RWPE2 (cell line): Measurements from ENCODE around the gene SETBP1.

Experiments
- ATAC-seq: fragments of 200-7000 bp; cut with Tn5 transposase; 3 replicates; pipeline ENCODE4 v1.9.1; 2021; ENCODE audit warnings: low read depth
- DNase-seq: peaks from one replicate; pipeline ENCODE4 v3.0.0-alpha.2; 2020; ENCODE audit warnings: low spot score
- H3K27ac ChIP-seq: fragments of 450-650 bp; 2 replicates; pipeline ENCODE4 v1.5.1; 2017; ENCODE audit warnings: mild to moderate bottlenecking; ENCODE audit not compliant: poor library complexity, severe bottlenecking
- H3K27me3 ChIP-seq: fragments of 250-450 bp; sonication (Bioruptor Pico); 2 replicates; pipeline ENCODE4 v1.5.1; 2021; ENCODE audit warnings: mild to moderate bottlenecking, moderate library complexity; ENCODE audit not compliant: insufficient read depth, poor library complexity, severe bottlenecking
- H3K36me3 ChIP-seq: fragments of 250-450 bp; sonication (Bioruptor Pico); 2 replicates; pipeline ENCODE4 v1.5.1; 2020; ENCODE audit warnings: low read depth, mild to moderate bottlenecking, moderate library complexity
- H3K4me1 ChIP-seq: fragments of 250-450 bp; sonication (Bioruptor Pico); 2 replicates; pipeline ENCODE4 v1.5.1; 2021; ENCODE audit warnings: mild to moderate bottlenecking, moderate library complexity; ENCODE audit not compliant: insufficient read depth, poor library complexity, severe bottlenecking
- H3K4me3 ChIP-seq: fragments of 250-450 bp; sonication (Bioruptor Pico); 2 replicates; pipeline ENCODE4 v1.5.1; 2021; ENCODE audit warnings: mild to moderate bottlenecking, moderate library complexity; ENCODE audit not compliant: severe bottlenecking
- H3K9me3 ChIP-seq: fragments of 250-450 bp; sonication (Bioruptor Pico); 2 replicates; pipeline ENCODE4 v1.5.1; 2021; ENCODE audit warnings: mild to moderate bottlenecking, moderate library complexity; ENCODE audit not compliant: severe bottlenecking
- CTCF ChIP-seq: fragments of 450-650 bp; IDR thresholded peaks from one replicate; pipeline ENCODE4 v1.5.1; 2017; ENCODE audit warnings: mild to moderate bottlenecking, moderate library complexity; ENCODE audit not compliant: poor library complexity, severe bottlenecking

The SETBP1 gene

GRCh38 chr18:44941516-44941915 is 260.8 kb downstream of the SETBP1 start:
- Histone ChIP-seq H3K27ac (no peak overlapping the region), H3K27me3 (no peaks in the 10 kb centered on the region), H3K36me3 (no peaks in the 10 kb centered on the region), H3K9me3 (no peaks in the 10 kb centered on the region), H3K4me1 (no peaks in the 10 kb centered on the region), H3K4me3 (no peak overlapping the region)
- ATAC-seq (no peak), DNase-seq (no peak)
- TF ChIP-seq CTCF: no peak

GRCh38 chr18:44942073-44942472 is 261.4 kb downstream of the SETBP1 start:
- no peak for TF ChIP-seq CTCF
- Histone ChIP-seq H3K4me3 (no peak overlapping the region), H3K27ac (no peak overlapping the region), H3K27me3 (no peaks in the 10 kb centered on the region), H3K36me3 (no peaks in the 10 kb centered on the region), H3K4me1 (no peaks in the 10 kb centered on the region), H3K9me3 (no peaks in the 10 kb centered on the region)
- no peak for ATAC-seq
- DNase-seq: no peak

GRCh38 chr18:44943311-44943881 is 262.7 kb downstream of the SETBP1 start:
- H3K4me1 ChIP-seq: no peaks in the 10 kb centered on the region
- no peak overlapping the region for H3K4me3 ChIP-seq
- no peak for TF ChIP-seq CTCF
- no peaks in the 10 kb centered on the region for H3K27me3 ChIP-seq
- no peak overlapping the region for H3K27ac ChIP-seq
- DNase-seq: no peak
- no peaks in the 10 kb centered on the region for H3K36me3 ChIP-seq
- no peaks in the 10 kb centered on the region for H3K9me3 ChIP-seq
- ATAC-seq: no peak

- Histone ChIP-seq H3K9me3 (no peaks in the 10 kb centered on the region), H3K27me3 (no peaks in the 10 kb centered on the region), H3K4me3 (no peak overlapping the region), H3K4me1 (no peaks in the 10 kb centered on the region), H3K36me3 (no peaks in the 10 kb centered on the region), H3K27ac (no peak overlapping the region)
- no peak for TF ChIP-seq CTCF
- DNase-seq (no peak), ATAC-seq (no peak)
Observed at GRCh38 chr18:44944461-44944860, 263.8 kb downstream of the SETBP1 start.

- TF ChIP-seq CTCF: no peak
- DNase-seq (no peak), ATAC-seq (no peak)
- Histone ChIP-seq H3K9me3 (no peaks in the 10 kb centered on the region), H3K4me3 (no peak overlapping the region), H3K4me1 (no peaks in the 10 kb centered on the region), H3K27ac (no peak overlapping the region), H3K27me3 (no peaks in the 10 kb centered on the region), H3K36me3 (no peaks in the 10 kb centered on the region)
Observed at GRCh38 chr18:44945888-44946401, 265.3 kb downstream of the SETBP1 start.
